HCT116 (cell line): ENCODE results near the gene IL3RA. TPM values are rescaled to one million over a fixed set of nuclear protein-coding genes. Genes with fewer than 3 reads are reported as not detected.

Experiments
- ATAC-seq: fragments of 200-7000 bp; cut with Tn5 transposase; 2 replicates; pipeline ENCODE4 v1.9.1; 2020; ENCODE audit warnings: mild to moderate bottlenecking, moderate library complexity
- BruUV-seq: library from RNA; stranded (reverse); fragments of 400-500 nt; replicated peaks from 2 replicates; lab custom pipeline; 2021; lab: Mats Ljungman, UMichigan
- CTCF ChIA-PET: fragments of 300-600 bp; sonication (Branson Sonifier 250); formaldehyde crosslinking; loops from one replicate; lab custom pipeline; 2021; ENCODE audit warnings: antibody characterized with exemption; lab: Charles Lee
- POLR2A ChIA-PET: fragments of 300-600, 350-600 bp; sonication (Branson Sonifier 250); formaldehyde crosslinking; loops from one replicate; lab custom pipeline; 2021; ENCODE audit warnings: antibody characterized with exemption; lab: Charles Lee
- RAD21 ChIA-PET, 2 experiments: fragments of 300-600 bp; sonication (Branson Sonifier 250); formaldehyde crosslinking; loops; one replicate each; lab custom pipeline; 2023; ENCODE audit warnings: low total read pairs in 2 of 2; ENCODE audit not compliant: uncharacterized antibody in 2 of 2, unreplicated experiment in 2 of 2, low non-redundant PET in 1 of 2; lab: Charles Lee
- DNase-seq: peaks from one replicate; pipeline ENCODE4 v3.0.0-alpha.2; 2010; ENCODE audit warnings: low read depth, low spot score
- H2AFZ ChIP-seq: fragments of 200-600 bp; shearing (Covaris generic), sonication (generic); 2 replicates; pipeline ENCODE4 v1.6.1; 2017; ENCODE audit warnings: low read depth, mixed run types, mixed read lengths, antibody characterized with exemption, low read length; ENCODE audit not compliant: poor library complexity, severe bottlenecking
- H3K27ac ChIP-seq: 2 replicates; pipeline ENCODE4 v1.5.1; 2012; ENCODE audit warnings: low read depth, low read length
- H3K27me3 ChIP-seq: fragments of 200-600 bp; sonication (generic); 2 replicates; pipeline ENCODE4 v1.6.1; 2016; ENCODE audit warnings: mixed run types, low read length, mixed read lengths; ENCODE audit not compliant: insufficient read depth
- H3K36me3 ChIP-seq, 2 experiments: fragments of 200-500 bp in 1 of 2; fragments of 200-600 bp in 1 of 2; sonication (Bioruptor generic) in 1 of 2; sonication (generic) in 1 of 2; 2 replicates each; pipeline versions ENCODE4 v1.5.1 to v1.6.1; 2014 to 2016; ENCODE audit warnings: low read length in 2 of 2, inconsistent platforms in 1 of 2, mixed read lengths in 1 of 2, mixed run types in 1 of 2; ENCODE audit not compliant: insufficient read depth in 2 of 2, control insufficient read depth in 1 of 2
- H3K4me1 ChIP-seq, 2 experiments: fragments of 200-600 bp in 1 of 2; sonication (generic) in 1 of 2; 2 replicates each; pipeline versions ENCODE4 v1.5.1 to v1.6.1; 2012 to 2017; ENCODE audit warnings: low read length in 2 of 2, inconsistent platforms in 1 of 2, mild to moderate bottlenecking in 1 of 2, mixed read lengths in 1 of 2, mixed run types in 1 of 2, moderate library complexity in 1 of 2; ENCODE audit not compliant: insufficient read depth in 2 of 2, control insufficient read depth in 1 of 2
- H3K4me2 ChIP-seq: fragments of 200-600 bp; sonication (generic); 2 replicates; pipeline ENCODE4 v1.6.1; 2017; ENCODE audit warnings: mixed run types, low read length, mixed read lengths
- H3K4me3 ChIP-seq, 2 experiments: fragments of 200-600 bp in 1 of 2; sonication (generic) in 1 of 2; replicated peaks in 1 of 2; 2 replicates each; pipeline ENCODE4 v1.5.1; 2011 to 2016; ENCODE audit warnings: low read length in 2 of 2, control low read depth in 1 of 2, low read depth in 1 of 2, mild to moderate bottlenecking in 1 of 2, mixed read lengths in 1 of 2, mixed run types in 1 of 2
- H3K79me2 ChIP-seq: fragments of 200-600 bp; sonication (generic); 2 replicates; pipeline ENCODE4 v1.6.1; 2017; ENCODE audit warnings: mild to moderate bottlenecking, mixed run types, low read length, moderate library complexity, mixed read lengths; ENCODE audit not compliant: insufficient read depth
- H3K9ac ChIP-seq: fragments of 200-600 bp; sonication (generic); 2 replicates; pipeline ENCODE4 v1.6.1; 2016; ENCODE audit warnings: low read length, mixed read lengths
- H3K9me2 ChIP-seq: fragments of 200-600 bp; sonication (generic), shearing (Covaris generic); 2 replicates; pipeline ENCODE4 v1.6.1; 2017; ENCODE audit warnings: mixed run types, mild to moderate bottlenecking, moderate library complexity; ENCODE audit not compliant: insufficient read depth
- H3K9me3 ChIP-seq, 2 experiments: fragments of 200-500 bp in 1 of 2; fragments of 200-600 bp in 1 of 2; sonication (Bioruptor generic) in 1 of 2; sonication (generic) in 1 of 2; 2 replicates each; pipeline ENCODE4 v1.6.1; 2014 to 2017; ENCODE audit warnings: low read length in 2 of 2, mixed read lengths in 2 of 2, inconsistent platforms in 1 of 2, low read depth in 1 of 2, mild to moderate bottlenecking in 1 of 2, mixed run types in 1 of 2, moderate library complexity in 1 of 2; ENCODE audit not compliant: control insufficient read depth in 1 of 2, insufficient read depth in 1 of 2
- H4K20me1 ChIP-seq: fragments of 200-600 bp; sonication (generic), shearing (Covaris generic); 2 replicates; pipeline ENCODE4 v1.6.1; 2017; ENCODE audit warnings: mixed run types, mild to moderate bottlenecking, moderate library complexity; ENCODE audit not compliant: insufficient read depth
- CEBPB ChIP-seq: IDR thresholded peaks from 2 replicates; pipeline ENCODE4 v1.6.1; 2012; ENCODE audit warnings: low read depth
- ELF1 ChIP-seq: IDR thresholded peaks from 2 replicates; pipeline ENCODE4 v1.6.1; 2012; ENCODE audit warnings: low read depth, borderline replicate concordance
- EZH2phosphoT487 ChIP-seq: fragments of 200-600 bp; IDR thresholded peaks from 2 replicates; pipeline ENCODE4 v1.6.1; 2018; ENCODE audit warnings: antibody characterized with exemption, borderline replicate concordance
- POLR2AphosphoS5 ChIP-seq: IDR thresholded peaks from 2 replicates; pipeline ENCODE4 v1.6.1; 2011; ENCODE audit warnings: mild to moderate bottlenecking, low read depth, low read length, moderate library complexity
- RAD21 ChIP-seq: IDR thresholded peaks from 2 replicates; pipeline ENCODE4 v1.6.1; 2012; ENCODE audit warnings: low read depth, mild to moderate bottlenecking
- SIN3A ChIP-seq: IDR thresholded peaks from 2 replicates; pipeline ENCODE4 v1.6.1; 2012; ENCODE audit warnings: low read depth
- SRF ChIP-seq: IDR thresholded peaks from 2 replicates; pipeline ENCODE4 v1.6.1; 2012; ENCODE audit warnings: low read depth
- ZFX ChIP-seq: fragments of 450-650 bp; IDR thresholded peaks from 2 replicates; pipeline ENCODE4 v1.6.1; 2017
- intact Hi-C: fragments of 100-400 bp; cut with micrococcal nuclease; formaldehyde crosslinking; loops from 2 replicates; pipeline ENCODE4 v1.10.0; 2022
- total RNA-seq: library from RNA; stranded (reverse); gene quantifications from one replicate; pipeline ENCODE4 v1.2.1, GENCODE V29; 2021; ENCODE audit not compliant: unreplicated experiment
- TF ChIP-seq, protein P1 (sequence below): IDR thresholded peaks from 2 replicates; pipeline ENCODE4 v1.6.1; 2012
- TF ChIP-seq, protein P2 (sequence below), 3 experiments: fragments of 200-600 bp in 1 of 3; sonication (generic) in 1 of 3; IDR thresholded peaks in 2 of 3; conservative IDR thresholded peaks in 1 of 3; 2 replicates each; pipeline ENCODE4 v1.5.1; 2012 to 2017; ENCODE audit warnings: low read depth in 2 of 3, low read length in 2 of 3, antibody characterized with exemption in 1 of 3, borderline replicate concordance in 1 of 3, control low read depth in 1 of 3, mild to moderate bottlenecking in 1 of 3, mixed read lengths in 1 of 3, mixed run types in 1 of 3, moderate library complexity in 1 of 3; ENCODE audit not compliant: insufficient read depth in 1 of 3
- TF ChIP-seq, protein P3 (sequence below): IDR thresholded peaks from 2 replicates; pipeline ENCODE4 v1.6.1; 2012; ENCODE audit warnings: low read depth
- TF ChIP-seq, protein P4 (sequence below): IDR thresholded peaks from 2 replicates; pipeline ENCODE4 v1.6.1; 2012

Gene IL3RA
- total RNA-seq, 1 experiment from 2014 or later: not detected

DNA sequence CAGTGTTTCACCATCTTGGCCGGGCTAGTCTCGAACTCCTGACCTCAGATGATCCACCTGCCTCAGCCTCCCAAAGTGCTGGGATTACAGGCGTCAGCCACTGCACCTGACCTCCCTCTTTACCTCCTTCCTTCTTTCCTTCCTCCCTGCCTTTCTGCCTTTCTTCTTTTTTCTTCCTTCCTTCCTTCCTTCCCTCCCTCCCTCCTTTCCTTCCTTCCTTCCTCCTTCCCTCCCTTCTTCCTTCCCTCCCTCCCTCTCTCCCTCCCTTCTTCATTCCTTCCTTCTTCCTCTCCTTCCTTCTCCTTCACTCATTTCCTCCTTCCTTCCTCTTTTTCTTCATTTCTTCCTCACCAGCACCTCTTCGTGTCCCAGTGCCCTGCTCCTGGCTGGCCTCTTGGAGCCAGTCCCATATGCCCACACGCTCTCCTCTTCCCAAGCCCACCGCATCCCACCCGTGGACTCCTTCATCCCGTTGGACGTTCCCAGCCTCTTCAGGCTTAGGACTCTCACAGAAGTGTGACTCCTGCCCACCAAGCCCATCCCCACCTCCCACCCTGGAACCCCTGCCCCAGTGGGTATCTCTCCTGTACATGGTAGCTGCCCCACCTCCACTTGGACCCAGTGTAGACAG, 45.4 kb upstream of the IL3RA start:
- intact Hi-C loops: no loop called here
- Histone ChIP-seq H3K27ac (no peak overlapping the region), H3K9me3 (no peaks in the 10 kb centered on the region), H3K4me3 (no peak overlapping the region), H3K36me3 (no peaks in the 10 kb centered on the region), H4K20me1 (no peaks in the 10 kb centered on the region), H3K9me2 (no peaks in the 10 kb centered on the region), H3K27me3 (no peaks in the 10 kb centered on the region), H2AFZ (no peak overlapping the region), H3K4me2 (no peak overlapping the region), H3K9ac (no peak overlapping the region), H3K4me1 (no peaks in the 10 kb centered on the region), H3K79me2 (no peaks in the 10 kb centered on the region)
- TF ChIP-seq EZH2phosphoT487: no peak
- TF ChIP-seq, protein P1, sequence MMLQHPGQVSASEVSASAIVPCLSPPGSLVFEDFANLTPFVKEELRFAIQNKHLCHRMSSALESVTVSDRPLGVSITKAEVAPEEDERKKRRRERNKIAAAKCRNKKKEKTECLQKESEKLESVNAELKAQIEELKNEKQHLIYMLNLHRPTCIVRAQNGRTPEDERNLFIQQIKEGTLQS: no peak
- TF ChIP-seq SRF: no peak
- TF ChIP-seq, protein P2, sequence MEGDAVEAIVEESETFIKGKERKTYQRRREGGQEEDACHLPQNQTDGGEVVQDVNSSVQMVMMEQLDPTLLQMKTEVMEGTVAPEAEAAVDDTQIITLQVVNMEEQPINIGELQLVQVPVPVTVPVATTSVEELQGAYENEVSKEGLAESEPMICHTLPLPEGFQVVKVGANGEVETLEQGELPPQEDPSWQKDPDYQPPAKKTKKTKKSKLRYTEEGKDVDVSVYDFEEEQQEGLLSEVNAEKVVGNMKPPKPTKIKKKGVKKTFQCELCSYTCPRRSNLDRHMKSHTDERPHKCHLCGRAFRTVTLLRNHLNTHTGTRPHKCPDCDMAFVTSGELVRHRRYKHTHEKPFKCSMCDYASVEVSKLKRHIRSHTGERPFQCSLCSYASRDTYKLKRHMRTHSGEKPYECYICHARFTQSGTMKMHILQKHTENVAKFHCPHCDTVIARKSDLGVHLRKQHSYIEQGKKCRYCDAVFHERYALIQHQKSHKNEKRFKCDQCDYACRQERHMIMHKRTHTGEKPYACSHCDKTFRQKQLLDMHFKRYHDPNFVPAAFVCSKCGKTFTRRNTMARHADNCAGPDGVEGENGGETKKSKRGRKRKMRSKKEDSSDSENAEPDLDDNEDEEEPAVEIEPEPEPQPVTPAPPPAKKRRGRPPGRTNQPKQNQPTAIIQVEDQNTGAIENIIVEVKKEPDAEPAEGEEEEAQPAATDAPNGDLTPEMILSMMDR (IDR thresholded peaks at IDR 0.05 in 2 of 3, conservative IDR thresholded peaks at IDR 0.05 in 1 of 3; ENCODE audit: borderline replicate concordance in 1 of 3, insufficient read depth in 1 of 3, low read depth in 2 of 3, low read length in 2 of 3): no peak
- TF ChIP-seq, protein P3, sequence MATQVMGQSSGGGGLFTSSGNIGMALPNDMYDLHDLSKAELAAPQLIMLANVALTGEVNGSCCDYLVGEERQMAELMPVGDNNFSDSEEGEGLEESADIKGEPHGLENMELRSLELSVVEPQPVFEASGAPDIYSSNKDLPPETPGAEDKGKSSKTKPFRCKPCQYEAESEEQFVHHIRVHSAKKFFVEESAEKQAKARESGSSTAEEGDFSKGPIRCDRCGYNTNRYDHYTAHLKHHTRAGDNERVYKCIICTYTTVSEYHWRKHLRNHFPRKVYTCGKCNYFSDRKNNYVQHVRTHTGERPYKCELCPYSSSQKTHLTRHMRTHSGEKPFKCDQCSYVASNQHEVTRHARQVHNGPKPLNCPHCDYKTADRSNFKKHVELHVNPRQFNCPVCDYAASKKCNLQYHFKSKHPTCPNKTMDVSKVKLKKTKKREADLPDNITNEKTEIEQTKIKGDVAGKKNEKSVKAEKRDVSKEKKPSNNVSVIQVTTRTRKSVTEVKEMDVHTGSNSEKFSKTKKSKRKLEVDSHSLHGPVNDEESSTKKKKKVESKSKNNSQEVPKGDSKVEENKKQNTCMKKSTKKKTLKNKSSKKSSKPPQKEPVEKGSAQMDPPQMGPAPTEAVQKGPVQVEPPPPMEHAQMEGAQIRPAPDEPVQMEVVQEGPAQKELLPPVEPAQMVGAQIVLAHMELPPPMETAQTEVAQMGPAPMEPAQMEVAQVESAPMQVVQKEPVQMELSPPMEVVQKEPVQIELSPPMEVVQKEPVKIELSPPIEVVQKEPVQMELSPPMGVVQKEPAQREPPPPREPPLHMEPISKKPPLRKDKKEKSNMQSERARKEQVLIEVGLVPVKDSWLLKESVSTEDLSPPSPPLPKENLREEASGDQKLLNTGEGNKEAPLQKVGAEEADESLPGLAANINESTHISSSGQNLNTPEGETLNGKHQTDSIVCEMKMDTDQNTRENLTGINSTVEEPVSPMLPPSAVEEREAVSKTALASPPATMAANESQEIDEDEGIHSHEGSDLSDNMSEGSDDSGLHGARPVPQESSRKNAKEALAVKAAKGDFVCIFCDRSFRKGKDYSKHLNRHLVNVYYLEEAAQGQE: no peak
- TF ChIP-seq ELF1: no peak
- no peak for TF ChIP-seq POLR2AphosphoS5
- TF ChIP-seq, protein P4, sequence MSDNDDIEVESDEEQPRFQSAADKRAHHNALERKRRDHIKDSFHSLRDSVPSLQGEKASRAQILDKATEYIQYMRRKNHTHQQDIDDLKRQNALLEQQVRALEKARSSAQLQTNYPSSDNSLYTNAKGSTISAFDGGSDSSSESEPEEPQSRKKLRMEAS: no peak
- no peak for TF ChIP-seq SIN3A
- no peak for TF ChIP-seq RAD21
- TF ChIP-seq ZFX: no peak
- no peak for TF ChIP-seq CEBPB
- POLR2A ChIA-PET: no interaction called here
- DNase-seq: no peak
- CTCF ChIA-PET: no interaction called here
- RAD21 ChIA-PET: no interaction called here
- BruUV-seq: no TSS peak
- no peak for ATAC-seq
